Measurements from ENCODE around the gene SLC39A1.

Gene SLC39A1

DNA sequence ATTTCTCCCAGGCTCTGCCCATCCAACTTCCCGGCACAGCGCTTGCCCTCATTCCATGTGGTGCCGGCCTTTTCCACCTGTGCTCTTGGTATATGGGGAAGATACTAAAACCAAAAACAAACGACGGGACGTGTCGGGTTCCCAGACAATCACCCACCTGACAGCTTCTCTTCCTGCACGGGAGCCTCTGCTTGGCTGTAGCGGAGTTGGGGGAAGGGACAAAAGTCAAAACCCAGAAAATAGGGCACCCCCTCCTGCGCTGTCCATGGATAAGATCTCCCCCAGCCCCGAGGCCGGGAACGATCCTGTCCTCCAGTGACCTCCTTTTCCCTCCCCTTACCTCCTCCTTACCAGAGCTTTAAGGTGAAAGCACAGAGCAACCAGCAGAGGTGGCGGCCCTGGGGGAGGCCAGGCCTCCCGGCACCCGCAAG lies 13.5 kb upstream of the SLC39A1 start:
- DNase-seq: no peak

DNA sequence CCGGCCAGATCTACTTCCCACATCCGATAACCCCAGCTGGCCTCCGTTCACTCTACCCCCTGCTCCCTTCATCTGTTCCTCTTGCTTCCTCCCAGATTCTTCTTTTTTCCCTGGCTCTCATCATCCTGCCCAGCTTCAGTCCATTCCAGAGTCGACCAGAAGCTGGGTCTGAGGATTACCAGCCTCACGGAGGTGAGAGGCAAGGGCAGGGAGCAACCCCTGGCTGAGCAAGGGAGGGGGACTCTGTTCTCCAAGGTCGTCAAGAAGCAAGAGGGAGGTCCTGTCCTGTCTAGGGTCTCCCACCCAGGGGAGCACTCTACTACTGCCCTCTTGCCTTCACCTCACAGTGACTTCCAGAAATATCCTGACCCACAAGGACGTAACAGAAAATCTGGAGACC lies 10.2 kb upstream of the SLC39A1 start:
- no peak for DNase-seq

DNA sequence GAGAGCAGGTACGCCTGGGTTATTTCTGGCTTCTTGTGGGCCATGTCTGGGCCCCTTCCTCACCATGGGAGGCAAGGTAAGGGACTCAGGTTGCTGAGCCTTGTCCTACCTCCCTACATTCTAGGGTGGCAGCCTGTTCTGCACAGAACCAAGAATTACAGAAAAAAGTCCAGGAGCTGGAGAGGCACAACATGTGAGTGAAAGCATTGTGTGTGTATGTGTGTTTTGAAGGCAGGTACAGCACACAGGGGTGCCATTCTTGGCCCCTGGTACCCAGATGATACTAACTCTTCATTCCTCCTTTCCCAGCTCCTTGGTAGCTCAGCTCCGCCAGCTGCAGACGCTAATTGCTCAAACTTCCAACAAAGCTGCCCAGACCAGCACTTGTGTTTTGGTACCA lies 9.7 kb upstream of the SLC39A1 start:
- no peak for DNase-seq

DNA sequence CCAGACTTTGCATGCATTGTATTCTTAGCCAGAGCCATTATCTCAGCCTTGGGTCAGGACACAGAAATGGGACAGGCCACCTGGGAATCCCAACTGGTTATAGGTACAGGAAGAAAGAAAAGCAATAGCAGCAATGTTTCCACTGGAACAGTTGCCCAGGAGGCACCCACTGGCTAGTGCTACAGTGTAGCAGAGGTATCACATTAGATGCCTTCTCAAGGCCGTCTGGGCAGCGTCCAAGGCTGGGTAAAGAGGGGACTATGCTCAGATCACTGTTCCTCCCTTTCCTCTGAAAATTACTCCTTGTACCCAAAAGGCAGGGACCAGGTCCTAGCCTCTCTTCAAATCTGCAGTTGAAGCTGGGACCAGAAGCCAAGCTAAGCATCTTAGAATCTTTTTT lies 7.0 kb upstream of the SLC39A1 start:
- no peak for DNase-seq

DNA sequence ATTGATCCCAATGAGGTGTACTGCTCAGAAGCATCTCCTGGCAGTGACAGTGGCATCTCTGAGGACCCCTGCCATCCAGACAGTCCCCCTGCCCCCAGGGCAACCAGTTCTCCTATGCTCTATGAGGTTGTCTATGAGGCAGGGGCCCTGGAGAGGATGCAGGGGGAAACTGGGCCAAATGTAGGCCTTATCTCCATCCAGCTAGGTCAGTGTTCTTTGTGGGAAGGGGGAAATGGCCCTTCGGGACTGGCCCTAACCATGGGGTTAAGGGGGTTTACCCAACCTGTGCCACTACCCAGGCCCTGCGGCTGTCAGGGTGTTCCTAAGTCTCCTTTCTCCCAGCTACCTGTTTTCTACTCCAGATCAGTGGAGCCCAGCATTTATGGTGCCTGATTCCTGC lies 5.6 kb upstream of the SLC39A1 start:
- DNase-seq: no peak

DNA sequence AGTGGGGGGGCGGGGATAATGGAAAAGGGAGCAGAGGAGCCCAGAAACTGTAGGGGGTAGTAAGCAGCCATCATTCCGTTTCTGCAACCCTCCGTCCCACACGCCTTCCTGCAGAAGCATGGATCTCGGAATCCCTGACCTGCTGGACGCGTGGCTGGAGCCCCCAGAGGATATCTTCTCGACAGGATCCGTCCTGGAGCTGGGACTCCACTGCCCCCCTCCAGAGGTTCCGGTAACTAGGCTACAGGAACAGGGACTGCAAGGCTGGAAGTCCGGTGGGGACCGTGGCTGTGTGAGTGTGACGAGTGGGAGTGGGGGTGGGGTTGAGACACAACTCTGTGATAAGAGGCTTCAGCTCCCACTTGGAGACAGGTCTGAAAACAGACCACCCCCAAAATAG lies 5.1 kb upstream of the SLC39A1 start:
- no peak for DNase-seq

DNA sequence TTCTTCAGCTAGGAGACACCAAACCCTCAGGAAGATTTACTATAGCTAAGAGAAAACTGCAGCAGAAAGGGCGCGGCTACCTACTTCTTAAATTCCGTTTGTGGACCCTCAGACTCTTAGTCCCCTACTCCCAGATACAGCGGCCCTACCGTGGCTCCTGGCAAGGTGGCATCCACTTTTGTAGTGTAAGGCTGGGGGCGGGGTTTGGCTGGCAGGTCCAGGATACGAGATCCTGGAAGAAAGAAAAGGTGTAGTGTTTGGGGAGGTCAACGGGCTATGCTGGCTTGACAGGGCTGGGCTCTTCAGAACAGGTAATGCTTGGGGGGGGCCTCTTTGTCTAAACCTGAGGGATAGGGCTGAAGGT lies 4.6 kb upstream of the SLC39A1 start:
- DNase-seq: no peak

DNA sequence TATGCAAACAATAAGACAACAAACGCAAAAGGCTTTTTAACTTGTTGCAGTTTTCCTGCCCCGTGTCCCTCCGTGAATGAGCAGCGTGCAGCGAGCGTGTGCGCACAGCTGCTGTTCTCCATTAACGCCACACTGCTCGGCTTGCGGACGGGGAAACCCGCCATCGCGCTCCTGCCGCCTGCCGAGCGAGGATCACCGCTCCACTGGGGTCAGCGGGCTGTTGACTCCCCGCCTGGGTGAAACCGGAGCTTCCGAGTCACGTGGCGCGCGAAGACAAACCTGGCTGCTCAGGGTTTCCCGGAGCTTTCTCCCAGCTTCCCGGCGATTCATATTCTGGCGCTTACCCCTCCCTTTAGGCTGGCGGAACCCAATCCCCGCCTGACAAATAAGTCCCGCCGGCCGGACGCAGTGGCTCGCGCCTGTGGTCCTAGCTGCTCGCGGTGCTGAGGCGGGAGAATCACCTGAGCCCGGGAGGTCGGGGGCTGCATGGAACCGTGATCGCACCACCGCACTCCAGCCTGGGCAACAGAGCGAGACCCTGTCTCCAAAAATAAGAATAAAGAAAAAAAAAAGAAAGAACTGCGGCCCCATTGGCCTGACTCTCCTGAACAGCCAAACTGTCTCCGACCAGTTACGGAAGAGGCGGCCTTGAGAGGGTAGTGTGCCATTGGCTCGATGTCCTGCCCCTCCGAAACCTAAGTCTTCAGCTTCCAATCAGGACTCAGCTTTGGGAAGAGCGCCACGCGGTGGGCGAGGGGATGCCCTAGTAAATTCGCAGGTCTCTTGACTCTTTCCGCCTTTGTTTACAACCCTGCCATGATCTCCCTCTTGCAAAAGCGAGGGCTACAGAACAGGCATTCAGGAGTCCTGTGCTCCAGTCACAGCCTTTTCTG lies 4.0 kb upstream of the SLC39A1 start, which contains the start of gene CREB3L4:
TSS of gene CREB3L4 (plus strand) at position 796 of the 893 bp plus-strand sequence. CDS start 624 bp downstream, outside the sequence.
- DNase-seq: peak; percentile 97

DNA sequence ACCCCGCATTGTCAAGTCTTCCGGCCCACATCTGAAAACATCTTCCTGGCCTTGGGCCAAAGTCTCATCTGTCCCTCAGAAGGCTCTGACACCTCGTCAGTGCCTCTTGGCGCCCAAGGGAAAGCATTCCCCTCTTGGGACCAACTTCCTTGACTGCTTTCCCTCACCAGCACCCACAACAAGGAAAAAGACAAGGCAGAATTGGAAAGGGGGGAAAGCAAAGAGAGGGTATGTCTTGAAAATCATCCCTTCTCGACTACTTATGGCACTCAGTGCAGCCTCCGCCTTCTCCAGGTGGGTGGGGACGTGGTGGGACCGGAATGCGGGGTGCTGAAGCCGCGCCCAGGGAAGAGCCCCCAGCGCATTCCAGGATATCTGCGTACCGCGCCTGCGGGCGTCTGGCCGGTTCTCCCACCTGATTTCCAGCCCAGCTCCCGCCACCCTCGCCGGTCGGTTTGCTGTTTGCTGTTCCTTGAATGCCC lies 554 bp upstream of the SLC39A1 start:
- no peak for DNase-seq

DNA sequence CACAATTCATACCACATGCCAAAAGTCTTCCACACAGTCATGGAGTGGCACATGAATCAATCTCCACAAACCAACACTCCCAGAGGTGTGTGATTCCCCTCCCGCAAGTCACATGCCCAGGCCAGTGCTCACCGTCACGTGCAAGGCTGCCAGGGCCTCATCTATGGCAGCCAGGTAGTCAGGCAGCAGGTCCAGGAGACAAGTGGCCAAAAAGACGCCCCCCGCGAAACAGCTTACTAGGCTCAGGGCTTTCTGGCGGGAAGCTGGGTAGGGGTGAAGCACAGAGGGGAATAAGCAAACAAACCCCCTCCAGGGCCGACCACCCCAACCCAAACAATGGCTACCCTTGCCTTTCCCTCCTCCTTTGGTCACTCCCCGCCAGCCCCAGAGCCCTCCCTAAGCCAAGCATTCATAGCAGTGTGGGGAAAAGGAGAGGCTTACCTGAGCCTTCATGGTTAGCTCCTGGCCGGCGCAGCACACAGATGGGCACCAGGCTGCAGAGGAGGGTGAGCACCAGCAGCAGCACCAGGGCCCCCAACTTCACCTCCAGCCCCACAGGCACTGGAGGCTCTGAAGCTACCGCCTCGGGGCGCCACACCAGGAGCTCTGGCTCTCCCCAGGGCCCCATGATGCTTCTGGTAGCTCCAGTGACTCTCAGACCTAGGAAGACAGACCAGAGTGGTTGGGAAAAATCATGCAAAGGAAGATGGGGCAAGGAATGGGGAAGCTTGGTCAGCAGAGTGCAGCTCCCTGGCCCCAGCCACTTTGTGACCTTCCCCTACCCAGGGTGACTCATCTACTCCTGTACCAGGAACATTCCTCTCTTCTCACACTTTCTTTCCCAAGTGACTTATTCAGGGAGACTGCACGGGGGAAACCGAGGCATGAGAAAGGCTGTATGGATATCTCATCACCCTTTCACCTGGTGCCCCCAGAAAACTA lies 978 bp downstream of the SLC39A1 start:
- peak; percentile 72 for DNase-seq

DNA sequence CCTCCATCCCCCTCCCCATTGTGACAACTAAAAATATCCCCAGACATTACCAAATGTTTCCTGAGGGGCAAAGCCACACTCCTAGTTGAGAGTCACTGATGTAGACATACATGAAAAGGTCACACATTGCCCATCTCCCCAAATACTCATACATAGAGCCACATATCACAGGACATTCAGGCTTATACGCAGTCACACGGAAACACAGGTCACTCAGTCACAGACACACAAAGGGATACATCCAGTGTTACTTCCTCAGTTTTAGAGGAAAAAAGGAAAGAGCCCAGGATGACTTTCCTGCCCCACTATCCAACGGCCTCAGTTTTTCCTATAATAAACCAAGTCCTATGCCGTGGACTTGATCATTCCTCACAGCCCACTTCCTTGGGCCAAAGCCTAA lies 1.9 kb downstream of the SLC39A1 start:
- DNase-seq: no peak

DNA sequence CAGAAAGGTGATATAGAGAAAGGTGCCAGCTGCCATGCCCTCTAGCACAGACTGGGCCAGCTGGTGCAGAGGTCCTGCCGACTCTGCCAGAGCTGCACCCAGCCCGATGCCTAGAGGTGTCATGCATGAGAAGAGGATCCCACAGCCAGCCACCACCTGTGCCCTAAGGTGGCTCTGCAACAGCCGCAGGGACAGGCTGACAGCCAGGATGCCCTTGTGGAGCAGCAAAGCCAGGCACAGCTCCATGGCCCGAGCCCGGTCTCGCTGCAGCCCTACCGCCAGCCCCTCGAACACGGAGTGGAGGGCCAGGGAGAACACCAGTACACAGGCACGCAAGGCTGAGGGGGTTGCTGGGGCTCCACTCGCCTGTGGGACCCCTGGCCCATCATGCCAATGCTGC lies 3.1 kb downstream of the SLC39A1 start:
- DNase-seq: no peak

DNA sequence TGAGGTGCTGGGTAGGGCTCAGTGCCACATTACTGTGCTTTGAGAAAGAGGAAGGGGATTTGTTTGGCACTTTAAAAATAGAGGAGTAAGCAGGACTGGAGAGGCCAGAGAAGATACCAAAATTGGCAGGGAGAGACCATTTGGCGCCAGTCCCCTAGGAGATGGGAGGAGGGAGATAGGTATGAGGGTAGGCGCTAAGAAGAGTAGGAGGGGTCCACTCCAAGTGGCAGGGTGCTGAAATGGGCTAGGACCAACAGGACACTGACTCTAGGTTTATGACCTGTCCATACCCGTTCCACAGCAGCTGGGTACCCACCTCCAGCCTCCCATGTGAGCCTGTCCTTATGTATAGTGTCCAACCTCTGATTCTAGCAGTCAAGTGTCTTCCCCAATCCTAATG lies 3.9 kb downstream of the SLC39A1 start:
- no peak for DNase-seq

DNA sequence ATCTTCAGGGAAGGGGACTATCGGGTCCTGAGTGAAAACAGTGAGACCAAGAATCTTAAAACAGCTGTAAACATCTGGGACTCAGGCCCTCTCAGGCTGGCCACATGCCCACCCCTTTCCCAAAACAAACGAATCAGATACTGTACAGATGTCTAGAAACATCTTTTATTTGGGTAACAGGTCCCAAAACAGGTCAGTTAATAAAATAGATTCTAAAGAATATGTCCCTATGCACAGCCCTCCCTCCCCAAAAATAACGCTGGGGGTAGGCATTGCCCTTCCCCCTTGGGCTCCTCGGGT lies 4.4 kb downstream of the SLC39A1 start:
- peak; percentile 30 for DNase-seq

DNA sequence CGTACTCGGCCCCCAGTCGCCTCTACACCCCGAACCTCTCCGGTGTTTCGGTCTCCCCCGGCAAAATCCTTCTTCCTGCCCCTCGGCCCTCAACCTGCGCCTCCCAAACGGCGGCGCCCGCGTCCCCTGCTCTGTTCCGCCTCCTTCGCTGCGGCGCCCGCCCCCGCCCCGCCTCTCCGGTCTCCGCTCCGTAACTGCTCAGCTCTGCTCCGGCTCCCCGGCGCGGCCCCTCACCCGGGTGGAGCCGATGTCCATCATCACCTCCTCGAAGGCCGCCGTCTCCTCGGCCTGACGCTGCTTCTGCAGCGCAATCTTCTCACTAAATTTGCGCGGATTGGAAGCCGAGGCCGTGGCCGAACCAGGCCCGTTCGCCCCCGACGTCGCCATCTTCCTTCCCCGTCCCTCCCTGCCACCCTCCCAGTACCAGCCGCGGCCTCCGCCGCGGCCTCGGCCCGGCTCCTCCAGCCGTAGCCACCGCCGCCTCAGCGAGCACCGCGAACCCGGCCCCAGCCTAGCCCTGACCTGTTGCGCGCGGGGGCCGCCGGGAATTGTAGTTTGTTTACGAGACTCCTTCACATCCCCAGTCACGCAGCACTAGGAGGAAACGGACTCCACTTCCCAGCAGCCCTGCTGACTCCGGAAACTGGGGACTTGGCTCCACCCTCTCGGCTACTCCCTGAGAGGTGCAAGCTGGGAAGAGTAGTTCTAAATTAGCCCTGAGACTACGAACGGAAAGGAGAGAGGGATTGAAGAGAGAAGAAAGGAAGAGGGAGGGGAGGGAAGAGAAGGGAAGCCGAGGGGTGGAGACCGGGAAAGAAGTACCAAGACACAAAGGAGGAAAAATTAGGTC lies 5.0 kb downstream of the SLC39A1 start, which contains the start of gene CRTC2:
TSS of gene CRTC2 (minus strand) at position 502 of the 850 bp plus-strand sequence. CDS start at position 387, 115 bp downstream.
- peak; percentile 99 for DNase-seq

DNA sequence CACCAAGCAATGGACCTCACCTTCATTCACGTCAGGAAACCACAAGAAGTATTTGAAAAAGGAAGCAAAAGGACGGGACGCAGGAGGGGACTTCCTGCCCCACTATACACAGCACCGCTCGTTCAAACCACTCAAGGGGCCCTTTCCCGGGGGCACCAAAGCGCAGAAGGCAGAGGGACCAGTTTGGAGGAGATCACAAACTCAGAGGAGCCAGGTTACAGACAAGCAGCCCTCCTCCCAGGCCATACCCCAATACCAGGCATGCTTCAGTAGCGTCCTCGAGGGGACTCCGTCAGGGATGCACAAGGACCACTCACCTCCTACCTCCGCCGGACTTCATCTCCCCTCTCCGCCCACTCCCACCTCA lies 5.6 kb downstream of the SLC39A1 start:
- DNase-seq: no peak

DNA sequence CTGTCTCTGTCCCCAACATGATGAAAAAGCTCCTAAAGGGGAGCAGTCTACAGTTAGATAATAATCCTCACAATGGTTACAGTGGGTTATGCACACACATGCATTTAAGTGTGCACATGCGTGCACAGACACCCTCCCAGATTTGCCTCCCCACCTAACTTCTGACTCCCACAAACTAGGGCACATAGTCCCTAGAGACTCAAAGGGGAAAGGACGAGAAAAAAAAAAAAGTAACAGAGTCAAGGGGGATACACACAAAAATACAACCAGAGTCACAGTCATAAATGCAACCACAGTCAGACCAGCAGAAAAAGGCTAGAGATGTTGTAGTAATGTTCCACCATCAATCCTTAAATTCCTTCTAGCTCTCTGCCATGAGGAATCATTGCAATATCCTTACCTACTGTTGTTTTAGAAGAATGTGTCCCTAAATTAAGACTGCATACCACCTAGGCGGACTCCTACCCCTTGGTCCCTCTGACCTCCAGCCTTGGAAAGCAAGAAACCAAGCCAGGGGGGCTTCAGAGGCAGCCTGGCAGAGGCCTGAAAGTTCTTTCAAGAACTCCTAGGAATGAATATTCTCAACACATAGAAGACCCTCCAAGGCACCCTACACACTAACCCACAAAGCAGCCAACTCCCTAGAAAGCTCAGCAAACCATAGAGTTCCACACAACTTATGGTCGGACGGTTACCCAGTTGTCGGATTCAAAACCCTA lies 6.2 kb downstream of the SLC39A1 start:
- no peak for DNase-seq

DNA sequence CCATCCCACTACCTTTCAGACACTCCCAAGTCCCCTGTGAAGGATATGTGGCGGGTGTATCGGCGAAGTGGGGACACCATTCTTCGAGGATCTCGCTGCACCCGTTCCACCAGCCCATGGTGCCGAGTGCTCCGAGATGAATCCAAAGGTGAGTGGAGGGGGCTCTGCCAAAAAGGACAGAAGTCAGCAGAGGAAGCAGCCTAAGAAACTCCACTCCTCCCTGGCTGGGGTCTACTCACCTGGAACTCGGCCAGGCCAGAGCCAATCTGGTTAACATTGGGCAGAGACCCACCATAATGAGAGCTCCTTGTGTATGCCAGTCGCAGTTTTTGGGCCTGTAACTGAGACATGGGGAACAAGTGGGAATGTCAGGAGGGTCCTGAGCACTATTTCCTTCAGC lies 8.5 kb downstream of the SLC39A1 start:
- DNase-seq: no peak

DNA sequence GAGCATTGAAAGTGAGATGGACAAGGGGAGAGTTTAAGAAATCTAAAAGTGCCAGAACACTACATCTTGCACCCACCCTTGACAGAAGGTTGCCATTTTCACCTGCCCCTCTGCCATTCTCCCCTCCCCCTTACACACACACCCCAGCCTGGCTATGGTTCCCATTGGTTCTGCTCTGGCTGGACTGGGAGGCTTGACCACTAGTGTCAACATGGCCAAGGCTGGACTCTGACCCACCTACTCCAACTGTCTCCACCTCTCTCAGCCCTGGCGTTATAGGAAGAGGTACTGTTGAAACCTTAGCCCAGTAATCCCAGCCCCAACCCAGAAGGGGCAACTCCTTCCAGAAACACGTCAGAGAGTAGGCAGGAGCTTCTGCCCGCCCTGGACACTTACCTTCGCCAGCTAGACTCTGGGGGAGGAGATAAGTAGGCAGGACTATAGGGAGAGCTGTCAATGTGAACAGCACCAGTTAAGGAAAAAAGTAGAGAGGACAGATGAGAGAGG lies 9.4 kb downstream of the SLC39A1 start:
- DNase-seq: no peak

DNA sequence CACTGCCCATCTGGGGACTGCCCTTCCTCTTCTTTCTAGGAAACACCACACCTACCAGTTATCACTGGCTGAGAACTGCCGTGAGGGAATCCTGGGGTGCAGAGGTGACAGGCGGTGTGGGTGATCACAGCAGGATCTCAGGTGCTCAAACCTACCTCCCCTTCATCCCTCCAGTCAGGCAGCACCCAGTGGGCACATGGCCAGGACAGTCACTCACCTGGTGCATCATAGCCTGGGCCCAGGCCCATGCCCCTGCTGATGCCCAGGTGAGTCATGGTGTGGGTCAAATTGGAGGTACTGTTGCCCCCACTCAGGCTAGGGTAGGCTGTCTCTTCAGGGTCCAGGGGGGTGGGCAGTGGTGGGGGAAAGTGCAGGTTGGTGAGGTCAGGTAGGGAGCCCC lies 11.5 kb downstream of the SLC39A1 start:
- no peak for DNase-seq

DNA sequence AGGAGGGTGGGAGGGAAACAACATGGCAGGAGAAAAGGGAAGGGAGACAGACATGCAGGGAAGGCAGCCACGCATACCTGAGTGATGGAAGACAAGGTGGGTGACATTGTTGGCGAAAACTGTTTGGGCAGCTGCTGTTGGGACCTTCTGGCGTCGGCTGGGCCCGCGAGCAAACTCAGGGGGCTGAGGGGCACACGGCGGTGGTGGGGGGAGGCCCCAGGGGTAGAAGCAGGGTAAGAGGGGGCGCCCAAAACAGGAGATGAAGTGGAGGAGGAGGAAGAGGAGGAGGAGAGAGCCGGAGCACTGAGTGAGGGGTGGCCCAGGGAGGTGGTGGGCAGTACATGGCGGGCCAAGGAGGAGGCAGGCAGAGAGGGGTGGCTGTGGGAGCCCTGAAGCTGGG lies 12.2 kb downstream of the SLC39A1 start:
- no peak for DNase-seq

Measured in HCEC 1CT (cell line).